ENCODE data around the gene CSF1. TPM values are rescaled to one million over a fixed set of nuclear protein-coding genes. Genes with fewer than 3 reads are reported as not detected.

CSF1 gene
- total RNA-seq, 1 experiment from 2014 or later = 3.0 TPM

GRCh38 chr1:109896681-109897080 is 14.0 kb upstream of the CSF1 start (continued):
- no peak for TF ChIP-seq YY1 (IDR thresholded peaks at IDR 0.05; ENCODE audit: extremely low read depth, insufficient replicate concordance, low read depth, low read length)

- no peak overlapping the region for H3K4me3 ChIP-seq (replicated peaks in 1 of 2; ENCODE audit: low read depth in 1 of 2, low read length in 2 of 2)
- ChIA-PET POLR2A (no interaction called here), CTCF (interaction anchor here (0.8 kb wide), 1 partner anchor 87 kb away, joined by 3 read pairs; the partner anchor contains the start of gene AHCYL1), RAD21 (ENCODE audit: low non-redundant PET in 1 of 2, low total read pairs in 2 of 2, uncharacterized antibody in 2 of 2, unreplicated experiment in 2 of 2) (no interaction called here)
- H3K36me3 ChIP-seq (ENCODE audit: control insufficient read depth in 1 of 2, insufficient read depth in 2 of 2, low read length in 2 of 2) = no peaks in the 10 kb centered on the region
- H4K20me1 ChIP-seq (ENCODE audit: insufficient read depth) = no peaks in the 10 kb centered on the region
- no peaks in the 10 kb centered on the region for H3K27me3 ChIP-seq (ENCODE audit: insufficient read depth, low read length)
- H2AFZ ChIP-seq (ENCODE audit: low read depth, low read length, poor library complexity, severe bottlenecking) = no peak overlapping the region
- DNase-seq (ENCODE audit: low read depth, low spot score) = no peak
- TF ChIP-seq EGR1 (IDR thresholded peaks at IDR 0.05; ENCODE audit: low read depth) = no peak
- no peak for TF ChIP-seq RAD21 (IDR thresholded peaks at IDR 0.05; ENCODE audit: low read depth)
- TF ChIP-seq EZH2phosphoT487 (IDR thresholded peaks at IDR 0.05; ENCODE audit: borderline replicate concordance) = no peak
- TF ChIP-seq SIN3A (IDR thresholded peaks at IDR 0.05; ENCODE audit: low read depth) = no peak
- TF ChIP-seq JUND (IDR thresholded peaks at IDR 0.05) = no peak
- H3K9me2 ChIP-seq (ENCODE audit: insufficient read depth) = no peaks in the 10 kb centered on the region
- H3K4me1 ChIP-seq (ENCODE audit: control insufficient read depth in 1 of 2, insufficient read depth in 2 of 2, low read length in 2 of 2) = peaks cover 10 to 45% of the 10 kb centered on the region in 2 experiments
- H3K79me2 ChIP-seq (ENCODE audit: insufficient read depth, low read length) = no peaks in the 10 kb centered on the region
- BruUV-seq (replicated peaks) = no TSS peak
- intact Hi-C loops (cut with micrococcal nuclease) = no loop called here
- no peak overlapping the region for H3K9ac ChIP-seq (ENCODE audit: low read length)
- ATAC-seq = no peak
- H3K4me2 ChIP-seq (ENCODE audit: low read length) = no peak overlapping the region
- H3K27ac ChIP-seq (ENCODE audit: low read depth, low read length) = no peak overlapping the region
- no peaks in the 10 kb centered on the region for H3K9me3 ChIP-seq (ENCODE audit: control insufficient read depth in 1 of 2, insufficient read depth in 1 of 2, low read depth in 1 of 2, low read length in 2 of 2)
These were observed 13.2 kb upstream of the CSF1 start for GRCh38 chr1:109897259-109897955.

GRCh38 chr1:109898842-109899241 is 11.8 kb upstream of the CSF1 start:
- H3K4me3 ChIP-seq (replicated peaks in 1 of 2; ENCODE audit: low read depth in 1 of 2, low read length in 2 of 2) = no peak overlapping the region
- no peak for ATAC-seq
- no peak overlapping the region for H2AFZ ChIP-seq (ENCODE audit: low read depth, low read length, poor library complexity, severe bottlenecking)
- no peaks in the 10 kb centered on the region for H3K9me2 ChIP-seq (ENCODE audit: insufficient read depth)
- ChIA-PET RAD21 (ENCODE audit: low non-redundant PET in 1 of 2, low total read pairs in 2 of 2, uncharacterized antibody in 2 of 2, unreplicated experiment in 2 of 2) (no interaction called here), POLR2A (no interaction called here), CTCF (no interaction called here)
- no peaks in the 10 kb centered on the region for H3K79me2 ChIP-seq (ENCODE audit: insufficient read depth, low read length)
- no peak overlapping the region for H3K9ac ChIP-seq (ENCODE audit: low read length)
- H4K20me1 ChIP-seq (ENCODE audit: insufficient read depth) = no peaks in the 10 kb centered on the region
- no peak overlapping the region for H3K4me2 ChIP-seq (ENCODE audit: low read length)
- no peaks in the 10 kb centered on the region for H3K27me3 ChIP-seq (ENCODE audit: insufficient read depth, low read length)
- no peaks in the 10 kb centered on the region for H3K36me3 ChIP-seq (ENCODE audit: control insufficient read depth in 1 of 2, insufficient read depth in 2 of 2, low read length in 2 of 2)
- intact Hi-C loops (cut with micrococcal nuclease) = no loop called here
- DNase-seq (ENCODE audit: low read depth, low spot score) = no peak
- no peaks in the 10 kb centered on the region for H3K9me3 ChIP-seq (ENCODE audit: control insufficient read depth in 1 of 2, insufficient read depth in 1 of 2, low read depth in 1 of 2, low read length in 2 of 2)
- H3K4me1 ChIP-seq (ENCODE audit: control insufficient read depth in 1 of 2, insufficient read depth in 2 of 2, low read length in 2 of 2) = peaks cover 10 to 37% of the 10 kb centered on the region in 2 experiments
- H3K27ac ChIP-seq (ENCODE audit: low read depth, low read length) = no peak overlapping the region
- no TSS peak for BruUV-seq (replicated peaks)
- TF ChIP-seq, protein P1, sequence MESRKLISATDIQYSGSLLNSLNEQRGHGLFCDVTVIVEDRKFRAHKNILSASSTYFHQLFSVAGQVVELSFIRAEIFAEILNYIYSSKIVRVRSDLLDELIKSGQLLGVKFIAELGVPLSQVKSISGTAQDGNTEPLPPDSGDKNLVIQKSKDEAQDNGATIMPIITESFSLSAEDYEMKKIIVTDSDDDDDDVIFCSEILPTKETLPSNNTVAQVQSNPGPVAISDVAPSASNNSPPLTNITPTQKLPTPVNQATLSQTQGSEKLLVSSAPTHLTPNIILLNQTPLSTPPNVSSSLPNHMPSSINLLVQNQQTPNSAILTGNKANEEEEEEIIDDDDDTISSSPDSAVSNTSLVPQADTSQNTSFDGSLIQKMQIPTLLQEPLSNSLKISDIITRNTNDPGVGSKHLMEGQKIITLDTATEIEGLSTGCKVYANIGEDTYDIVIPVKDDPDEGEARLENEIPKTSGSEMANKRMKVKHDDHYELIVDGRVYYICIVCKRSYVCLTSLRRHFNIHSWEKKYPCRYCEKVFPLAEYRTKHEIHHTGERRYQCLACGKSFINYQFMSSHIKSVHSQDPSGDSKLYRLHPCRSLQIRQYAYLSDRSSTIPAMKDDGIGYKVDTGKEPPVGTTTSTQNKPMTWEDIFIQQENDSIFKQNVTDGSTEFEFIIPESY (IDR thresholded peaks at IDR 0.05; ENCODE audit: extremely low read depth, insufficient replicate concordance, low read length) = no peak
- TF ChIP-seq, protein P2, sequence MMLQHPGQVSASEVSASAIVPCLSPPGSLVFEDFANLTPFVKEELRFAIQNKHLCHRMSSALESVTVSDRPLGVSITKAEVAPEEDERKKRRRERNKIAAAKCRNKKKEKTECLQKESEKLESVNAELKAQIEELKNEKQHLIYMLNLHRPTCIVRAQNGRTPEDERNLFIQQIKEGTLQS (IDR thresholded peaks at IDR 0.05) = no peak
- TF ChIP-seq SIN3A (IDR thresholded peaks at IDR 0.05; ENCODE audit: low read depth) (no peak), CEBPB (IDR thresholded peaks at IDR 0.05; ENCODE audit: low read depth) (no peak), RAD21 (IDR thresholded peaks at IDR 0.05; ENCODE audit: low read depth) (no peak), ELF1 (IDR thresholded peaks at IDR 0.05; ENCODE audit: borderline replicate concordance, low read depth) (no peak), FOSL1 (IDR thresholded peaks at IDR 0.05; ENCODE audit: low read depth) (no peak), TCF7L2 (IDR thresholded peaks at IDR 0.05; ENCODE audit: borderline replicate concordance, extremely low read depth, insufficient read depth, insufficient read length) (no peak)
